ENCODE measurements around the gene LCN6. TPM values are rescaled to one million over a fixed set of nuclear protein-coding genes. Genes with fewer than 3 reads are reported as not detected.

Gene LCN6
- total and polyA plus RNA-seq, 9 of the 15 experiments (the other 6 are each of a cell fraction or from before 2014, with no cell fraction given): 0.10 to 0.45 (median 0.37) TPM; not detected in 5

DNA sequence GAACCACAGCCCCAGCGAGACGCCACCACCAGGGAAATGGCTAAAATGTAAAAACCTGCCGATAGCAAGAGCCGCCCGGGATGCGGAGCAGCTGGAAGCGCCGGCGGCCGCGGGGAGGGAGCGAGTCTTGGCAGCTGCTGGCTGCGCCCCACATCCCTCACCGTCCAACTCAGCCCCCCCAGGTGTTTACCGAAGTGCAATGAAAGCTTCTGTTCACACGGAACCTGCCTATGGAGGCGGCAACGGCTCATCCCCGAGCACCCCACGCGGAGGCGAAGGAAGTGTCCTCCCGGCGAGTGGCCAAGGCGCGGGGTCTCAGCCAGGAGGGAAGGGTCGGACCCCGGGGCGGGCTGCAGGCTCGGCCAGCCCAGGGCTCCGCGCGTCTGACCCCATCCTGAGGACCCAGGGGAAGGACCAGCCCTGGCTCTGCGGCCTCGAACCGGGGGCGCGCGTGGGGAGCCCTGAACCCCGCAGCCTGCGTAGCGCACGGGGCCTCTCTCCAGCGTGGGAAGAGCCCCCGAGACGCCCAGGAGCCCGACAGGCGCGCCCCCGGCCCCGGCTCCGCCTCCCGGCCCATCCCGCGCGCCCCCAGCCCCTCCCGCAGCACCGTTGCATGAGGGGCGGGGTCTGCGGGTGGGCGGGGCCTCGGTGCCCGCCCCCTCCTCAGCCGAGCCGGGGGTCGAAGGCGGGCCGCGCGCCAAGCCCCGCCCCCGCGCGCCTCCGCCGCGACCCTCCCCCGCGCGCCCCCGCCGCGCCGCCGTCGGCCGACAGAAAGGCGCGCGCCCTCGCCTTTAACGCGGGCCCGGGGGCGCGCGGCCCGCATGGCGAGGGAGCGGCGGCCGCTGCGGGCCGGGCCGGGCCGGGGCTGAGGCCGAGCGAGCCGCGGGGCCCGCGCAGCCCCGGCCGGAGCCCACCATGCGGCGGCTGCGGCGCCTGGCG lies 36.3 kb downstream of the LCN6 start, which contains the start of gene DIPK1B (continued):
- TF ChIP-seq, protein P1, sequence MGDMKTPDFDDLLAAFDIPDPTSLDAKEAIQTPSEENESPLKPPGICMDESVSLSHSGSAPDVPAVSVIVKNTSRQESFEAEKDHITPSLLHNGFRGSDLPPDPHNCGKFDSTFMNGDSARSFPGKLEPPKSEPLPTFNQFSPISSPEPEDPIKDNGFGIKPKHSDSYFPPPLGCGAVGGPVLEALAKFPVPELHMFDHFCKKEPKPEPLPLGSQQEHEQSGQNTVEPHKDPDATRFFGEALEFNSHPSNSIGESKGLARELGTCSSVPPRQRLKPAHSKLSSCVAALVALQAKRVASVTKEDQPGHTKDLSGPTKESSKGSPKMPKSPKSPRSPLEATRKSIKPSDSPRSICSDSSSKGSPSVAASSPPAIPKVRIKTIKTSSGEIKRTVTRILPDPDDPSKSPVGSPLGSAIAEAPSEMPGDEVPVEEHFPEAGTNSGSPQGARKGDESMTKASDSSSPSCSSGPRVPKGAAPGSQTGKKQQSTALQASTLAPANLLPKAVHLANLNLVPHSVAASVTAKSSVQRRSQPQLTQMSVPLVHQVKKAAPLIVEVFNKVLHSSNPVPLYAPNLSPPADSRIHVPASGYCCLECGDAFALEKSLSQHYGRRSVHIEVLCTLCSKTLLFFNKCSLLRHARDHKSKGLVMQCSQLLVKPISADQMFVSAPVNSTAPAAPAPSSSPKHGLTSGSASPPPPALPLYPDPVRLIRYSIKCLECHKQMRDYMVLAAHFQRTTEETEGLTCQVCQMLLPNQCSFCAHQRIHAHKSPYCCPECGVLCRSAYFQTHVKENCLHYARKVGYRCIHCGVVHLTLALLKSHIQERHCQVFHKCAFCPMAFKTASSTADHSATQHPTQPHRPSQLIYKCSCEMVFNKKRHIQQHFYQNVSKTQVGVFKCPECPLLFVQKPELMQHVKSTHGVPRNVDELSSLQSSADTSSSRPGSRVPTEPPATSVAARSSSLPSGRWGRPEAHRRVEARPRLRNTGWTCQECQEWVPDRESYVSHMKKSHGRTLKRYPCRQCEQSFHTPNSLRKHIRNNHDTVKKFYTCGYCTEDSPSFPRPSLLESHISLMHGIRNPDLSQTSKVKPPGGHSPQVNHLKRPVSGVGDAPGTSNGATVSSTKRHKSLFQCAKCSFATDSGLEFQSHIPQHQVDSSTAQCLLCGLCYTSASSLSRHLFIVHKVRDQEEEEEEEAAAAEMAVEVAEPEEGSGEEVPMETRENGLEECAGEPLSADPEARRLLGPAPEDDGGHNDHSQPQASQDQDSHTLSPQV (IDR thresholded peaks at IDR 0.05): no peak
- TF ChIP-seq HNRNPH1 (optimal IDR thresholded peaks at IDR 0.05; ENCODE audit: low read depth, low read length) (no peak), ZNF644 (tag; IDR thresholded peaks at IDR 0.05; ENCODE audit: low read depth) (no peak), ZNF316 (IDR thresholded peaks at IDR 0.05) (no peak), SMARCA4 (IDR thresholded peaks at IDR 0.05) (no peak), TAF9B (IDR thresholded peaks at IDR 0.05; ENCODE audit: partially characterized antibody) (no peak), CCAR2 (IDR thresholded peaks at IDR 0.05; ENCODE audit: low read depth, low read length) (no peak), ZNF224 (CRISPR knock-in tag; IDR thresholded peaks at IDR 0.05) (no peak), ZC3H8 (IDR thresholded peaks at IDR 0.05) (no peak), NFIX (CRISPR knock-in tag; IDR thresholded peaks at IDR 0.05; ENCODE audit: low read depth) (no peak), ZNF76 (CRISPR knock-in tag; IDR thresholded peaks at IDR 0.05; ENCODE audit: borderline replicate concordance) (0 out of 2 replicates have a peak, but pooled peaks have one; percentile 25), OTX1 (CRISPR knock-in tag; IDR thresholded peaks at IDR 0.05) (no peak), ZNF79 (CRISPR knock-in tag; IDR thresholded peaks at IDR 0.05; ENCODE audit: low read depth) (no peak), HNRNPUL1 (IDR thresholded peaks at IDR 0.05; ENCODE audit: low read length) (no peak), DPF2 (IDR thresholded peaks at IDR 0.05) (no peak), ZNF347 (CRISPR knock-in tag; IDR thresholded peaks at IDR 0.05; ENCODE audit: low read depth) (no peak), SMARCA5 (IDR thresholded peaks at IDR 0.05) (no peak), YY1 (IDR thresholded peaks at IDR 0.05; ENCODE audit: borderline replicate concordance in 1 of 3, control insufficient read depth in 1 of 3, extremely low read depth in 1 of 3, insufficient read depth in 3 of 3, insufficient read length in 1 of 3, insufficient replicate concordance in 2 of 3, low read depth in 1 of 3, low read length in 2 of 3) (no peak), ZBTB1 (CRISPR knock-in tag; IDR thresholded peaks at IDR 0.05; ENCODE audit: borderline replicate concordance, low read depth) (no peak; the same call in 1 of the 2 replicates), RBM22 (IDR thresholded peaks at IDR 0.05; ENCODE audit: low read depth, low read length, poor library complexity, severe bottlenecking) (no peak)
- TF ChIP-seq, protein P2, sequence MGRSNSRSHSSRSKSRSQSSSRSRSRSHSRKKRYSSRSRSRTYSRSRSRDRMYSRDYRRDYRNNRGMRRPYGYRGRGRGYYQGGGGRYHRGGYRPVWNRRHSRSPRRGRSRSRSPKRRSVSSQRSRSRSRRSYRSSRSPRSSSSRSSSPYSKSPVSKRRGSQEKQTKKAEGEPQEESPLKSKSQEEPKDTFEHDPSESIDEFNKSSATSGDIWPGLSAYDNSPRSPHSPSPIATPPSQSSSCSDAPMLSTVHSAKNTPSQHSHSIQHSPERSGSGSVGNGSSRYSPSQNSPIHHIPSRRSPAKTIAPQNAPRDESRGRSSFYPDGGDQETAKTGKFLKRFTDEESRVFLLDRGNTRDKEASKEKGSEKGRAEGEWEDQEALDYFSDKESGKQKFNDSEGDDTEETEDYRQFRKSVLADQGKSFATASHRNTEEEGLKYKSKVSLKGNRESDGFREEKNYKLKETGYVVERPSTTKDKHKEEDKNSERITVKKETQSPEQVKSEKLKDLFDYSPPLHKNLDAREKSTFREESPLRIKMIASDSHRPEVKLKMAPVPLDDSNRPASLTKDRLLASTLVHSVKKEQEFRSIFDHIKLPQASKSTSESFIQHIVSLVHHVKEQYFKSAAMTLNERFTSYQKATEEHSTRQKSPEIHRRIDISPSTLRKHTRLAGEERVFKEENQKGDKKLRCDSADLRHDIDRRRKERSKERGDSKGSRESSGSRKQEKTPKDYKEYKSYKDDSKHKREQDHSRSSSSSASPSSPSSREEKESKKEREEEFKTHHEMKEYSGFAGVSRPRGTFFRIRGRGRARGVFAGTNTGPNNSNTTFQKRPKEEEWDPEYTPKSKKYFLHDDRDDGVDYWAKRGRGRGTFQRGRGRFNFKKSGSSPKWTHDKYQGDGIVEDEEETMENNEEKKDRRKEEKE (IDR thresholded peaks at IDR 0.05; ENCODE audit: borderline replicate concordance in 1 of 2, control insufficient read depth in 1 of 2, low read depth in 2 of 2, low read length in 1 of 2): no peak

Measured in K562 (cell line).